Mesenchymal stem cell (in vitro differentiated cells and primary cell): ENCODE data around the gene ANKFN1.
A peak's percentile ranks its signal among the peaks of the same experiment; 100 is the strongest.

Experiments
- DNase-seq: peaks from one replicate; pipeline ENCODE4 v3.0.0-alpha.2; 2013
- H2AFZ ChIP-seq: one replicate; pipeline ENCODE4 v1.6.1; 2013; ENCODE audit warnings: low read depth, mild to moderate bottlenecking, control low read depth, inconsistent platforms, low read length, moderate library complexity
- H2AK5ac ChIP-seq: 2 replicates; pipeline ENCODE4 v1.6.1; 2013; ENCODE audit warnings: low read length, moderate library complexity, mild to moderate bottlenecking, inconsistent platforms; ENCODE audit not compliant: severe bottlenecking
- H2BK120ac ChIP-seq: one replicate; pipeline ENCODE4 v1.6.1; 2013; ENCODE audit warnings: low read depth, mild to moderate bottlenecking, inconsistent platforms, low read length, moderate library complexity
- H2BK12ac ChIP-seq, 2 experiments: one replicate each; pipeline ENCODE4 v1.6.1; 2013; ENCODE audit warnings: inconsistent platforms in 2 of 2, low read length in 2 of 2, mild to moderate bottlenecking in 2 of 2, moderate library complexity in 2 of 2, control low read depth in 1 of 2
- H2BK15ac ChIP-seq: one replicate; pipeline ENCODE4 v1.6.1; 2013; ENCODE audit warnings: mild to moderate bottlenecking, low read depth, inconsistent platforms; ENCODE audit not compliant: poor library complexity, severe bottlenecking
- H2BK5ac ChIP-seq: 2 replicates; pipeline ENCODE4 v1.6.1; 2013; ENCODE audit warnings: low read depth, mild to moderate bottlenecking, low read length, control low read depth, inconsistent platforms; ENCODE audit not compliant: poor library complexity, severe bottlenecking
- H3K14ac ChIP-seq, 2 experiments: one replicate each; pipeline ENCODE4 v1.6.1; 2013; ENCODE audit warnings: inconsistent platforms in 2 of 2, low read length in 2 of 2, control low read depth in 1 of 2, mild to moderate bottlenecking in 1 of 2, moderate library complexity in 1 of 2
- H3K18ac ChIP-seq, 2 experiments: one replicate each; pipeline ENCODE4 v1.6.1; 2013; ENCODE audit warnings: inconsistent platforms in 2 of 2, low read length in 2 of 2, control low read depth in 1 of 2, low read depth in 1 of 2, mild to moderate bottlenecking in 1 of 2
- H3K23ac ChIP-seq, 2 experiments: one replicate each; pipeline ENCODE4 v1.6.1; 2013; ENCODE audit warnings: inconsistent platforms in 2 of 2, low read length in 2 of 2, mild to moderate bottlenecking in 2 of 2, moderate library complexity in 2 of 2, control low read depth in 1 of 2
- H3K27ac ChIP-seq: 2 replicates; pipeline ENCODE4 v1.5.1; 2013; ENCODE audit warnings: mild to moderate bottlenecking, moderate library complexity, low read length, control low read depth, inconsistent platforms; ENCODE audit not compliant: poor library complexity, severe bottlenecking
- H3K27me3 ChIP-seq, 2 experiments: 2 replicates each; pipeline versions ENCODE4 v1.6.1 to v1.7.0; 2013; ENCODE audit warnings: low read length in 2 of 2, mild to moderate bottlenecking in 2 of 2, moderate library complexity in 2 of 2, control low read depth in 1 of 2, inconsistent platforms in 1 of 2; ENCODE audit not compliant: control insufficient read depth in 1 of 2, insufficient read depth in 1 of 2
- H3K36me3 ChIP-seq, 2 experiments: 2 replicates each; pipeline versions ENCODE4 v1.6.1 to v1.7.0; 2013; ENCODE audit warnings: low read length in 2 of 2, control low read depth in 1 of 2, inconsistent platforms in 1 of 2, low read depth in 1 of 2, mild to moderate bottlenecking in 1 of 2; ENCODE audit not compliant: insufficient read depth in 2 of 2, control insufficient read depth in 1 of 2
- H3K4ac ChIP-seq, 2 experiments: one replicate each; pipeline ENCODE4 v1.6.1; 2013; ENCODE audit warnings: inconsistent platforms in 2 of 2, low read length in 2 of 2, mild to moderate bottlenecking in 2 of 2, moderate library complexity in 2 of 2, control low read depth in 1 of 2, low read depth in 1 of 2
- H3K4me1 ChIP-seq: 2 replicates; pipeline ENCODE4 v1.6.1; 2013; ENCODE audit warnings: low read depth, low read length, control low read depth; ENCODE audit not compliant: control insufficient read depth, insufficient read depth
- H3K4me2 ChIP-seq: 2 replicates; pipeline ENCODE4 v1.6.1; 2013; ENCODE audit warnings: low read length, mild to moderate bottlenecking, inconsistent platforms; ENCODE audit not compliant: poor library complexity, severe bottlenecking
- H3K4me3 ChIP-seq, 2 experiments: 2 replicates each; pipeline versions ENCODE4 v1.5.1 to v1.7.0; 2013; ENCODE audit warnings: low read length in 2 of 2, mild to moderate bottlenecking in 2 of 2, control low read depth in 1 of 2, low read depth in 1 of 2; ENCODE audit not compliant: insufficient read depth in 1 of 2
- H3K79me1 ChIP-seq: replicated peaks from 2 replicates; pipeline ENCODE4 v1.6.1; 2013; ENCODE audit warnings: mild to moderate bottlenecking, control low read depth, low read length, inconsistent platforms; ENCODE audit not compliant: poor library complexity, severe bottlenecking
- H3K9ac ChIP-seq: 2 replicates; pipeline ENCODE4 v1.7.0; 2013; ENCODE audit warnings: mild to moderate bottlenecking, low read length, moderate library complexity
- H3K9me3 ChIP-seq: 2 replicates; pipeline ENCODE4 v1.7.0; 2013; ENCODE audit warnings: mild to moderate bottlenecking, low read length; ENCODE audit not compliant: control insufficient read depth
- H4K8ac ChIP-seq: one replicate; pipeline ENCODE4 v1.6.1; 2013; ENCODE audit warnings: inconsistent platforms, mild to moderate bottlenecking, low read length, moderate library complexity
- H4K91ac ChIP-seq: one replicate; pipeline ENCODE4 v1.6.1; 2013; ENCODE audit warnings: mild to moderate bottlenecking, low read length, inconsistent platforms
- WGBS: methylation state at CpG from one replicate; pipeline ENCODE4 v1.1.7; 2013; ENCODE audit warnings: mixed read lengths; 5-methylcytosine and 5-hydroxymethylcytosine counted together

Gene ANKFN1

DNA sequence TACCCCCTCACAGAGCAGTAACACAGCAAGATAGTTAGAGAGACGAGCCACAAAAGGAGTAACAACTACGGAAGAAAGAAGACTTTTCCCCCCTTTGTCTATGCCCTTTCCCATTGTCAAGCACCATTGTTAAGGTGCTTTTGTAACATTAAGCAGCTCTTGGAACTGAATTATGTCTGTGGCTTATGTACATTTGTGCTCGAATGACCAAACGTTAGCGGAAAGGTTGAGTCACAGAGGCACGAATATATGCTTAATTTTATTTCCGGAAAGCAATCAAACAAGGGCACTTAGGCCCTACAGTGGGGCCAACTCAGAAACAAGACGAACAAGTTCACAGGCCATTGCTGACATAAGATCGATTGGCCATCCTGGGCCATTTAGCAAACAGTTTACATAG lies 109.5 kb downstream of the ANKFN1 start:
- H3K36me3 ChIP-seq: no peaks in the 10 kb centered on the region
- H3K9ac ChIP-seq: no peak overlapping the region
- no peak overlapping the region for H2AK5ac ChIP-seq
- H2BK120ac ChIP-seq: no peak overlapping the region
- H3K27ac ChIP-seq: no peak overlapping the region
- no peak overlapping the region for H2AFZ ChIP-seq
- DNase-seq: no peak
- H3K4me2 ChIP-seq: no peak overlapping the region
- no peak overlapping the region for H3K18ac ChIP-seq
- H3K14ac ChIP-seq: no peak overlapping the region
- no peak overlapping the region for H3K4me3 ChIP-seq
- H3K9me3 ChIP-seq: no peaks in the 10 kb centered on the region
- no peaks in the 10 kb centered on the region for H3K4me1 ChIP-seq
- peaks cover 0 to 14% of the 10 kb centered on the region in 2 experiments for H3K27me3 ChIP-seq
- no peak overlapping the region for H4K91ac ChIP-seq
- H3K79me1 ChIP-seq: no peaks in the 10 kb centered on the region
- H2BK5ac ChIP-seq: no peak overlapping the region
- WGBS: 91% methylated on average over 8 of the region's 9 CpGs
- H3K4ac ChIP-seq: no peak overlapping the region
- no peak overlapping the region for H3K23ac ChIP-seq
- no peak overlapping the region for H2BK15ac ChIP-seq
- H4K8ac ChIP-seq: no peak overlapping the region
- H2BK12ac ChIP-seq: no peak overlapping the region

DNA sequence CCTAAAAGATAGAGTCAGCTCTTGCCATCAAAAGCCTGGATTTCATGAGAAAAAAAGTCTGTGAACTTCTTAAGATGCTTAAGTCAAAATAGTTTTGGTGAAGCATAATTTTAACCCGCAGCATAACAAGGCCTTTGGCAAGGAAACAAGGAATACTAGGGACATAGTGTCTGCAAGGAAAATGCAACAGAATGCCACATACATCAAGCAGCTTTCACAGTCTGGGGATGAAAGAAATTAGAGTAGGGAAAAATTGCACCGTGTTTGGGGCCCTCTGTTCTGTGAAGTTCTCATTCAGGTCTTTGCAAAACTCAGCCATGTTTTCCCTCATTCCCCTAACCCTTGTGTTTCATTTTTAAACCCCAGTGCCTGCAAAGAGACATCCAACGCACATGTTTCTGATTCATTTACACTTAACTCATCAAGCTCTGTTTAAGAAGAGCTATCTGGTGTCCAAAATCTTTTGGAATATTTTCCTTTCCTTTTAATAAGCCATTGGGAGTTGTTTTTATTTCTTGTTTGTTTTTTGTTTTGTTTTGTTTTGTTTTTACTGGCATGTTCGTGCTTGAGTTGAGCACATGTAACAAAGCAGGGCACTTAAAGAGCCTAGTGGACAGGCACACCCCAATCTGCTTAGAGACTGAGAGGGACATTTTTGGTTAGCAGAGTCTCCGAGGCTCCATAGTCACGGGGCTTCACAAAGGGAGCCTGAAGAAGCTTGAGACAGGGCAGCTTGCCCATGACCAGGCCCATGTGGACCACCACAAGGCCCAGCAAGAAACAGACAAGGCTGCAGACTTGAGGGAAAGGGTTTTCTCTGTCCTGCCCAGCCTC lies 116.5 kb downstream of the ANKFN1 start:
- H2AK5ac ChIP-seq: no peak overlapping the region
- H2BK5ac ChIP-seq: no peak overlapping the region
- no peaks in the 10 kb centered on the region for H3K36me3 ChIP-seq
- no peak overlapping the region for H4K8ac ChIP-seq
- peak overlapping the region; percentile 54 for H3K9ac ChIP-seq
- H3K14ac ChIP-seq: no peak overlapping the region
- H2BK120ac ChIP-seq: no peak overlapping the region
- no peak overlapping the region for H4K91ac ChIP-seq
- 75% methylated on average over 6 of the region's 6 CpGs for WGBS
- no peak overlapping the region for H2BK15ac ChIP-seq
- no peak overlapping the region for H3K4ac ChIP-seq
- no peak overlapping the region for H2AFZ ChIP-seq
- H3K79me1 ChIP-seq: no peaks in the 10 kb centered on the region
- H3K18ac ChIP-seq: no peak overlapping the region
- H2BK12ac ChIP-seq: no peak overlapping the region
- no peak overlapping the region for H3K23ac ChIP-seq
- DNase-seq: no peak
- peak overlapping the region in 1 of 2 experiments; percentile 36 for H3K4me3 ChIP-seq
- H3K27me3 ChIP-seq: no peaks in the 10 kb centered on the region
- no peak overlapping the region for H3K27ac ChIP-seq
- H3K9me3 ChIP-seq: no peaks in the 10 kb centered on the region
- H3K4me2 ChIP-seq: no peak overlapping the region
- H3K4me1 ChIP-seq: no peaks in the 10 kb centered on the region

DNA sequence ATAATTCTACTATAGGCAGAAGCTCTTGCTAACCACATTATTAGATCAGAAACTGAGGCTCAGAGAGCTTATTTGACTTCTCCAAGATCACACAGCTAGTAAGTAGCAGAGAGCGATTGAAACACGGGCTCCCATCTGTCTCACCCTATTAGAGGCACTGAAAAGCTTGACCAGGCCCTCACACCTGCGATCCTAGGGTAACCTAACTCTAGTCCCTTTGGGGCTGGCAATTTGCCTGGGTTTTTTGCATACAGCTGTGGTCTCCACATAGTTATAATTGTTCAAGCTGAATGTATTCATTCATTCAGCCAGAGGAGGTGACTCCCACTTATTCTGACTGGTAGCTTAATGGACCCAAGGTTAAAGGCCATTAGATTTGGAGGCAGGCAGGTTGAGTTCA lies 121.2 kb downstream of the ANKFN1 start:
- Histone ChIP-seq H3K4me1 (no peaks in the 10 kb centered on the region), H3K79me1 (no peaks in the 10 kb centered on the region), H2BK12ac (no peak overlapping the region), H3K14ac (no peak overlapping the region), H3K9ac (no peak overlapping the region), H2BK15ac (no peak overlapping the region), H3K23ac (no peak overlapping the region), H2AK5ac (no peak overlapping the region), H2BK120ac (no peak overlapping the region), H3K27me3 (no peaks in the 10 kb centered on the region), H3K4me3 (no peak overlapping the region), H3K27ac (no peak overlapping the region), H4K8ac (no peak overlapping the region), H3K9me3 (no peaks in the 10 kb centered on the region), H3K4me2 (no peak overlapping the region), H4K91ac (no peak overlapping the region), H2AFZ (no peak overlapping the region), H3K36me3 (no peaks in the 10 kb centered on the region), H2BK5ac (no peak overlapping the region), H3K18ac (no peak overlapping the region), H3K4ac (no peak overlapping the region)
- DNase-seq: no peak
- 89% methylated on average over 3 of the region's 3 CpGs for WGBS

DNA sequence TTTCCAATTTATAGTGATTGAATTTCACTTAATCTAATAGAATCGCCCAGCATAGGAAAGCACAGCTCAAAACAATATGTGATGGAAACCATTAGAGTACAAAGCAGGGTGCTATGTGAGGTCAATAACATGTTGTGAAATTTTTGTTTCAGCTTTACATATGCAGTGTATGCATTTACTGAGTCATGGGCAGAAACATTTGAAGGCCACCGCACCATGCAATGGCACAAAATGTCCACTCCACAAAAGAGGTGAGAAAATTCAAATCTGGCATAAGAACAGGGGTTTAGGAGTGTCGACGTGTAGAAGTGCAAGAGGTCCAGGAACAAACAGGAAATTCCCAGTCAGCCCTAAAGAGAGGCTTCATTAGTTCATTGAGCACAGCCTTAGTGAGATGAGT lies 131.2 kb downstream of the ANKFN1 start:
- 70% methylated on average over 4 of the region's 4 CpGs for WGBS
- H3K23ac ChIP-seq: no peak overlapping the region

More for the DNA sequence above, 131.2 kb downstream of the ANKFN1 start:
- H2BK120ac ChIP-seq: no peak overlapping the region
- H2BK5ac ChIP-seq: no peak overlapping the region
- no peaks in the 10 kb centered on the region for H3K79me1 ChIP-seq
- H2AK5ac ChIP-seq: no peak overlapping the region
- H3K4ac ChIP-seq: no peak overlapping the region
- H3K36me3 ChIP-seq: no peaks in the 10 kb centered on the region
- no peak overlapping the region for H3K27ac ChIP-seq
- H4K91ac ChIP-seq: no peak overlapping the region
- no peak overlapping the region for H3K14ac ChIP-seq
- no peak for DNase-seq
- H3K4me1 ChIP-seq: no peaks in the 10 kb centered on the region
- no peaks in the 10 kb centered on the region for H3K9me3 ChIP-seq
- H3K27me3 ChIP-seq: no peaks in the 10 kb centered on the region
- H4K8ac ChIP-seq: no peak overlapping the region
- no peak overlapping the region for H2AFZ ChIP-seq
- H3K4me2 ChIP-seq: no peak overlapping the region
- H3K4me3 ChIP-seq: no peak overlapping the region
- no peak overlapping the region for H2BK12ac ChIP-seq
- no peak overlapping the region for H3K18ac ChIP-seq
- H3K9ac ChIP-seq: no peak overlapping the region
- no peak overlapping the region for H2BK15ac ChIP-seq
